BLaER1 (cell line): ENCODE results near the gene FOXG1.

Experiments
- H3K27ac ChIP-seq: shearing (Covaris generic); formaldehyde crosslinking; 2 replicates; pipeline ENCODE4 v1.8.1; 2022
- H3K27me3 ChIP-seq: shearing (Covaris generic); formaldehyde crosslinking; 2 replicates; pipeline ENCODE4 v1.8.1; 2022
- H3K36me3 ChIP-seq: shearing (Covaris generic); formaldehyde crosslinking; 2 replicates; pipeline ENCODE4 v1.8.1; 2022
- H3K4me1 ChIP-seq: shearing (Covaris generic); formaldehyde crosslinking; 2 replicates; pipeline ENCODE4 v1.8.1; 2022
- H3K4me2 ChIP-seq: shearing (Covaris generic); formaldehyde crosslinking; 2 replicates; pipeline ENCODE4 v1.8.1; 2022
- H3K4me3 ChIP-seq: shearing (Covaris generic); formaldehyde crosslinking; 2 replicates; pipeline ENCODE4 v1.8.1; 2022
- H3K9ac ChIP-seq: shearing (Covaris generic); formaldehyde crosslinking; 2 replicates; pipeline ENCODE4 v1.8.1; 2022
- H3K9me3 ChIP-seq: shearing (Covaris generic); formaldehyde crosslinking; 2 replicates; pipeline ENCODE4 v1.8.1; 2022
- H4K20me1 ChIP-seq: shearing (Covaris generic); formaldehyde crosslinking; 2 replicates; pipeline ENCODE4 v1.8.1; 2022
- Cebpa-rat ChIP-seq: shearing (Covaris generic); IDR thresholded peaks from 2 replicates; pipeline ENCODE4 v1.8.1; 2022

Gene FOXG1

GRCh38 chr14:28760431-28760996 is 6.1 kb upstream of the FOXG1 start:
- H3K4me2 ChIP-seq, result no peak overlapping the region
- no peak for TF ChIP-seq Cebpa-rat
- H3K9me3 ChIP-seq, result peaks cover 32% of the 10 kb centered on the region; the same call in 1 of the 2 replicates
- peaks cover 7% of the 10 kb centered on the region; the same call in 1 of the 2 replicates for H4K20me1 ChIP-seq
- no peak overlapping the region for H3K27ac ChIP-seq
- H3K27me3 ChIP-seq, result peaks cover 97% of the 10 kb centered on the region
- H3K9ac ChIP-seq, result no peak overlapping the region
- no peaks in the 10 kb centered on the region for H3K36me3 ChIP-seq
- H3K4me3 ChIP-seq, result no peak overlapping the region
- no peaks in the 10 kb centered on the region for H3K4me1 ChIP-seq

GRCh38 chr14:28761438-28762291 is 4.9 kb upstream of the FOXG1 start:
- Histone ChIP-seq H4K20me1 (no peaks in the 10 kb centered on the region), H3K4me3 (no peak overlapping the region), H3K36me3 (no peaks in the 10 kb centered on the region), H3K9ac (no peak overlapping the region), H3K9me3 (peaks cover 40% of the 10 kb centered on the region), H3K27me3 (peaks cover 92% of the 10 kb centered on the region), H3K27ac (no peak overlapping the region), H3K4me2 (no peak overlapping the region), H3K4me1 (no peaks in the 10 kb centered on the region)
- no peak for TF ChIP-seq Cebpa-rat

- Histone ChIP-seq H3K27me3 (peaks cover 84% of the 10 kb centered on the region), H3K9ac (no peak overlapping the region), H3K27ac (no peak overlapping the region), H3K4me2 (no peak overlapping the region), H3K9me3 (peaks cover 39% of the 10 kb centered on the region), H3K4me3 (no peak overlapping the region), H3K36me3 (no peaks in the 10 kb centered on the region), H3K4me1 (no peaks in the 10 kb centered on the region), H4K20me1 (no peaks in the 10 kb centered on the region)
- no peak for TF ChIP-seq Cebpa-rat
These were observed 4.2 kb upstream of the FOXG1 start for GRCh38 chr14:28762303-28762954.

GRCh38 chr14:28762955-28763326 is 3.6 kb upstream of the FOXG1 start:
- H4K20me1 ChIP-seq, result no peaks in the 10 kb centered on the region
- H3K27me3 ChIP-seq, result peaks cover 79% of the 10 kb centered on the region
- no peak overlapping the region for H3K27ac ChIP-seq
- H3K9me3 ChIP-seq, result peaks cover 44% of the 10 kb centered on the region
- H3K9ac ChIP-seq, result no peak overlapping the region
- TF ChIP-seq Cebpa-rat, result no peak
- H3K36me3 ChIP-seq, result no peaks in the 10 kb centered on the region
- no peak overlapping the region for H3K4me3 ChIP-seq
- H3K4me1 ChIP-seq, result no peaks in the 10 kb centered on the region
- no peak overlapping the region for H3K4me2 ChIP-seq

DNA sequence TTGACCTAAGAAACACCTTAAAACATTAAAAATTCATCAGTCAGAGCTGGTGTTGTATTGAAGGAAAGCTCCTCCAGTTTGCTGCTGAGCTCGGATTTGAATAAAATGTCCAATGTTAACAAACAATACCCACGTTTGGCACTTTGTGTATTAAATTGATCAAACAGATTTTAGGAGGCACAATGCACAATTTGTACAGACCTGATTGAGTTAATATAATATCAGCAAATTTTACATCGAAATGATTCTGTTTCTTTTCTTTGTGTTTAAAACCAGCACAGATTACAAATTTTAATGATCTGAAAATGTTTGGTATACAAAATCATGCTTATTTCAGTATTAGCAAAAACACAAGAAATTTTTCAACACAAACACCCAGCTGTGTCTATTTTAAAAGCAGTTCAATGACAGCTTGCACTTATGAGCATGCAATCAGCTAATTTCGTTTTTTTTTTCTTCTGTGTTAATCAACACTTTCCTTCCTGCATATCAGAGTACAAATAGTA is 2.8 kb upstream of the FOXG1 start:
- peaks cover 70% of the 10 kb centered on the region for H3K27me3 ChIP-seq
- peaks cover 46% of the 10 kb centered on the region for H3K9me3 ChIP-seq
- no peak overlapping the region for H3K4me2 ChIP-seq
- H4K20me1 ChIP-seq, result no peaks in the 10 kb centered on the region
- no peaks in the 10 kb centered on the region for H3K4me1 ChIP-seq
- H3K9ac ChIP-seq, result no peak overlapping the region
- no peak overlapping the region for H3K4me3 ChIP-seq
- TF ChIP-seq Cebpa-rat, result no peak
- no peaks in the 10 kb centered on the region for H3K36me3 ChIP-seq
- H3K27ac ChIP-seq, result no peak overlapping the region

GRCh38 chr14:28764257-28765160 is 2.1 kb upstream of the FOXG1 start:
- Histone ChIP-seq H3K4me1 (no peaks in the 10 kb centered on the region), H3K4me3 (no peak overlapping the region), H3K9me3 (peaks cover 40% of the 10 kb centered on the region), H4K20me1 (no peaks in the 10 kb centered on the region), H3K27me3 (peaks cover 67% of the 10 kb centered on the region), H3K27ac (no peak overlapping the region), H3K36me3 (no peaks in the 10 kb centered on the region), H3K9ac (no peak overlapping the region), H3K4me2 (no peak overlapping the region)
- no peak for TF ChIP-seq Cebpa-rat

- no peaks in the 10 kb centered on the region for H3K4me1 ChIP-seq
- no peak for TF ChIP-seq Cebpa-rat
- H3K4me3 ChIP-seq, result no peak overlapping the region
- no peaks in the 10 kb centered on the region for H3K36me3 ChIP-seq
- peaks cover 62% of the 10 kb centered on the region for H3K27me3 ChIP-seq
- no peak overlapping the region for H3K4me2 ChIP-seq
- peaks cover 32% of the 10 kb centered on the region for H3K9me3 ChIP-seq
- H4K20me1 ChIP-seq, result no peaks in the 10 kb centered on the region
- H3K9ac ChIP-seq, result no peak overlapping the region
- H3K27ac ChIP-seq, result no peak overlapping the region
These were observed 1.3 kb upstream of the FOXG1 start for GRCh38 chr14:28765169-28765830.

GRCh38 chr14:28765831-28766468 is 637 bp upstream of the FOXG1 start:
- H3K4me3 ChIP-seq, result no peak overlapping the region

More at GRCh38 chr14:28765831-28766468, 637 bp upstream of the FOXG1 start:
- Histone ChIP-seq H4K20me1 (no peaks in the 10 kb centered on the region), H3K27me3 (peaks cover 59% of the 10 kb centered on the region), H3K9ac (no peak overlapping the region), H3K36me3 (no peaks in the 10 kb centered on the region), H3K9me3 (peaks cover 30% of the 10 kb centered on the region), H3K4me2 (no peak overlapping the region), H3K4me1 (no peaks in the 10 kb centered on the region), H3K27ac (no peak overlapping the region)
- TF ChIP-seq Cebpa-rat, result no peak
